Activated naive CD8-positive, alpha-beta T cell treated with anti-CD3 and anti-CD28 coated beads, Interleukin-2, amount 50 U/mL, for 24 hours (primary cell): ENCODE data around the gene OR8H1.

ENCODE experiments used
- ATAC-seq: fragments of 150-1000 bp; cut with Tn5 transposase; one replicate; pipeline ENCODE4 v1.10.0; 2021
- DNase-seq: peaks from one replicate; pipeline ENCODE4 v3.0.0; 2021
- H3K27ac Mint-ChIP-seq: one replicate; pipeline ENCODE4 v1.8.0; 2021; ENCODE audit warnings: mild to moderate bottlenecking, mixed read lengths
- H3K27me3 Mint-ChIP-seq: one replicate; pipeline ENCODE4 v1.8.0; 2021; ENCODE audit warnings: mixed read lengths
- H3K36me3 Mint-ChIP-seq: one replicate; pipeline ENCODE4 v1.8.0; 2021; ENCODE audit warnings: low read depth, mixed read lengths
- H3K4me1 Mint-ChIP-seq: one replicate; pipeline ENCODE4 v1.8.0; 2021; ENCODE audit warnings: mixed read lengths
- H3K4me3 Mint-ChIP-seq: one replicate; pipeline ENCODE4 v1.8.0; 2021; ENCODE audit warnings: mild to moderate bottlenecking, moderate library complexity, mixed read lengths
- H3K9me3 Mint-ChIP-seq: one replicate; pipeline ENCODE4 v1.8.0; 2021; ENCODE audit warnings: mixed read lengths

Gene OR8H1

GRCh38 chr11:56292154-56292553, at the start of gene OR8H1:
Gene OR8H1, minus strand, starts transcription at chr11:56292254. Its CDS starts 1,192 bp downstream, at chr11:56291062.
- H3K27ac Mint-ChIP-seq = no peak within 1 kb of the TSS
- no peaks in the 10 kb centered on the region for H3K36me3 Mint-ChIP-seq
- no peak within 1 kb of the TSS for H3K4me3 Mint-ChIP-seq
- DNase-seq (no peak), ATAC-seq (no peak)
- no peaks in the 10 kb centered on the region for H3K27me3 Mint-ChIP-seq
- H3K4me1 Mint-ChIP-seq = no peaks in the 10 kb centered on the region
- peaks cover 18% of the 10 kb centered on the region for H3K9me3 Mint-ChIP-seq

- no peaks in the 10 kb centered on the region for H3K36me3 Mint-ChIP-seq
- peaks cover 29% of the 10 kb centered on the region for H3K9me3 Mint-ChIP-seq
- no peak for DNase-seq
- no peaks in the 10 kb centered on the region for H3K4me1 Mint-ChIP-seq
- H3K27ac Mint-ChIP-seq = no peak overlapping the region
- H3K4me3 Mint-ChIP-seq = no peak overlapping the region
- no peaks in the 10 kb centered on the region for H3K27me3 Mint-ChIP-seq
- ATAC-seq = no peak
Measured at GRCh38 chr11:56340289-56340688, 48.2 kb upstream of the OR8H1 start.

GRCh38 chr11:56333156-56333555, 41.1 kb upstream of the OR8H1 start:
- H3K4me3 Mint-ChIP-seq = no peak overlapping the region
- no peaks in the 10 kb centered on the region for H3K27me3 Mint-ChIP-seq
- H3K9me3 Mint-ChIP-seq = peaks cover 4% of the 10 kb centered on the region
- no peak for ATAC-seq
- no peaks in the 10 kb centered on the region for H3K4me1 Mint-ChIP-seq
- DNase-seq = no peak
- H3K27ac Mint-ChIP-seq = no peak overlapping the region
- H3K36me3 Mint-ChIP-seq = no peaks in the 10 kb centered on the region

DNA sequence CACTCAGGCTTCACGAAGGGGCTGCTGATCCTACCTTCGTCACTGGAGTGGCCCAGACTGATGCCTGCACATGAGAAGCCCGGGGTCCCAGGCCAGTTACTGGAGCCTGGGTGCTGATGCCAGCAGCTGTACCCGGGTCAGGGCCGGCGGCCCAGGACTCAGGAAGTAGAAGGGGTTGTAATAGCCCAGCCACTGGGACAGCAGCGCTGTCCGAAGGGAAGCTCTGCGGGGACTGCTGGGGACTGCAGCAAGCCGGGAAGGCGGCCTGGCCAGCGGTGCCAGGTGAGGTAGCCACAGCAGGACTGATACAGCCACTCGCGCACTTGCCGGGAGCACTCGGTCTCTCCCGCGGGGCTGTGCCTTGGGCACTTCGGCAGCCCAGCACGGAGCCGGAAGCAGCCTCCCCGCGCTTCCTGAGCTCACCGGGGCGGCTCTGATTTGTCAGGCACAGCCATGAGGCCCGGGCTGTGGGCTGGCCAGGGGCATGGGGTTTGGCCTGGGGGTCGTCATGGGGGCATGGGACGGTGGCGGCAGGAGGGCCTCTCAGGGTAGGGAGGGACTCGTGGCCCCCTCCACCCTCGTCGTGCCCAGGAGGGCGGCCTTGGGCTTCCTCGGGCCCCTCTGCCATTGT, 39.9 kb upstream of the OR8H1 start:
- no peak overlapping the region for H3K27ac Mint-ChIP-seq
- H3K36me3 Mint-ChIP-seq = no peaks in the 10 kb centered on the region
- DNase-seq = no peak
- no peaks in the 10 kb centered on the region for H3K27me3 Mint-ChIP-seq
- no peak overlapping the region for H3K4me3 Mint-ChIP-seq
- peaks cover 4% of the 10 kb centered on the region for H3K9me3 Mint-ChIP-seq
- ATAC-seq = no peak
- no peaks in the 10 kb centered on the region for H3K4me1 Mint-ChIP-seq

GRCh38 chr11:56314844-56315243, 22.8 kb upstream of the OR8H1 start, which contains the start of gene OR8K3:
Gene OR8K3, plus strand, starts transcription at chr11:56315144. Its CDS starts 3,163 bp downstream, at chr11:56318307.
- DNase-seq (no peak), ATAC-seq (no peak)

GRCh38 chr11:56307836-56308235, 15.8 kb upstream of the OR8H1 start:
- ATAC-seq = no peak
- no peak for DNase-seq
- Mint-ChIP-seq H3K4me1 (no peaks in the 10 kb centered on the region), H3K36me3 (no peaks in the 10 kb centered on the region), H3K27ac (no peak overlapping the region), H3K27me3 (no peaks in the 10 kb centered on the region), H3K4me3 (no peak overlapping the region), H3K9me3 (peaks cover 11% of the 10 kb centered on the region)

More at GRCh38 chr11:56314844-56315243, 22.8 kb upstream of the OR8H1 start, which contains the start of gene OR8K3:
- H3K36me3 Mint-ChIP-seq = no peaks in the 10 kb centered on the region
- H3K27ac Mint-ChIP-seq = no peak within 1 kb of the TSS
- no peaks in the 10 kb centered on the region for H3K4me1 Mint-ChIP-seq
- no peaks in the 10 kb centered on the region for H3K27me3 Mint-ChIP-seq
- H3K9me3 Mint-ChIP-seq = peaks cover 17% of the 10 kb centered on the region
- H3K4me3 Mint-ChIP-seq = no peak within 1 kb of the TSS

DNA sequence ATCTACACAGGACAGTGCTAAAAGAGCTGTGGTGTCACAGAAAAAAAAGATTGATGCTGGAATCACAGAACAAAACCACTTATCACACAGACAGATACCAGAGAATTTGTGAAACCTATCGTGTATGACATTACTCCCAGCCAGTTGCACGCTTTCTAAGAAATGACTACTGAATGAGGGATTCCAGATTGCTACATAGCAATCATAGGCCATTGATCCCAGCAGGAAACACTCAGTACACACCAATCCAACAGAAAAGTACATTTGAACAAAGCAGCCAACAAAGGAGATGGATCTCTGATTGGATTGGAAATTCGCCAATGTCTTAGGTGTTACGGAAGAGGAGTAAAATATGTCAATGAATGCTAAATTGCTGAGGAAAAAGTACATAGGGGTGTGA, 4.8 kb upstream of the OR8H1 start:
- no peak for ATAC-seq
- H3K4me1 Mint-ChIP-seq = no peaks in the 10 kb centered on the region
- no peak overlapping the region for H3K4me3 Mint-ChIP-seq
- no peaks in the 10 kb centered on the region for H3K27me3 Mint-ChIP-seq
- no peak for DNase-seq
- H3K27ac Mint-ChIP-seq = no peak overlapping the region
- H3K36me3 Mint-ChIP-seq = no peaks in the 10 kb centered on the region
- peaks cover 24% of the 10 kb centered on the region for H3K9me3 Mint-ChIP-seq

GRCh38 chr11:56273854-56274253, 18.2 kb downstream of the OR8H1 start, which contains the start of gene OR5T1:
Gene OR5T1, plus strand, starts transcription at chr11:56274154. Its CDS starts 1,485 bp downstream, at chr11:56275639.
- Mint-ChIP-seq H3K4me1 (no peaks in the 10 kb centered on the region), H3K4me3 (no peak within 1 kb of the TSS), H3K36me3 (no peaks in the 10 kb centered on the region), H3K27me3 (no peaks in the 10 kb centered on the region), H3K9me3 (peaks cover 33% of the 10 kb centered on the region), H3K27ac (no peak within 1 kb of the TSS)
- ATAC-seq (no peak), DNase-seq (no peak)

DNA sequence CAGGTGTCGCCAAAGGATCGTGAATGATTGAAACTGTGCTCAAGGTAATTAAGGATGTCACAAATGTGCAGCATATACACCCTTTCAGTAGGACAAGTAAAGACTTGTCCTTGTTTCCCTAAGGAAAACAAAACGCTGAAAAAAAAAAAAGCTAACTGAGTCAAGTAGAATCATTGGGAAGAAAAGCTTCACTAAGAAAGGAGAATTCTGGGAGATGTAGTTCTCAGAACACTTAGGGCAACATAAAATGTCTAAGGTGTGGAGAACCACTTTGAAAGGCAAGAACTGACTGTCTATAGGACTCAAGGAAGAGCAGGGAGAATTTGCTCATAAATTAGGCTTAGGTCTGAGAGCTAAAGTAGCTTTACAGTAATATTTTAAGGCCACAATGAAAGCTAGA, 21.0 kb downstream of the OR8H1 start:
- H3K4me1 Mint-ChIP-seq = no peaks in the 10 kb centered on the region
- no peak for ATAC-seq
- no peaks in the 10 kb centered on the region for H3K27me3 Mint-ChIP-seq
- H3K9me3 Mint-ChIP-seq = peaks cover 27% of the 10 kb centered on the region
- DNase-seq = no peak
- H3K36me3 Mint-ChIP-seq = peaks cover 1% of the 10 kb centered on the region
- no peak overlapping the region for H3K27ac Mint-ChIP-seq
- no peak overlapping the region for H3K4me3 Mint-ChIP-seq

GRCh38 chr11:56251954-56252353, 40.1 kb downstream of the OR8H1 start, which contains the start of gene OR5T3:
Gene OR5T3, plus strand, starts transcription at chr11:56252254. Its CDS starts 0 bp downstream, at chr11:56252254.
- no peaks in the 10 kb centered on the region for H3K4me1 Mint-ChIP-seq
- no peak for ATAC-seq
- peaks cover 13% of the 10 kb centered on the region for H3K9me3 Mint-ChIP-seq
- no peak within 1 kb of the TSS for H3K27ac Mint-ChIP-seq
- no peak within 1 kb of the TSS for H3K4me3 Mint-ChIP-seq
- H3K27me3 Mint-ChIP-seq = no peaks in the 10 kb centered on the region
- no peaks in the 10 kb centered on the region for H3K36me3 Mint-ChIP-seq
- no peak for DNase-seq
